Neural cell (in vitro differentiated cells): ENCODE results near the gene SUGCT. TPM values are rescaled to one million over a fixed set of nuclear protein-coding genes. Genes with fewer than 3 reads are reported as not detected.

Experiments
- H2AFZ ChIP-seq: fragments of 200-600, 300-800 bp; sonication (generic), shearing (Covaris generic); 2 replicates; pipeline ENCODE4 v1.6.0; 2014; ENCODE audit warnings: low read depth, mild to moderate bottlenecking, antibody characterized with exemption, low read length, moderate library complexity
- H3F3A ChIP-seq: fragments of 200-600 bp; shearing (Covaris generic); 2 replicates; pipeline ENCODE4 v1.6.1; 2016; ENCODE audit warnings: mild to moderate bottlenecking, moderate library complexity, mixed read lengths, antibody characterized with exemption, low read length; ENCODE audit not compliant: insufficient read depth, poor library complexity, severe bottlenecking
- H3K27ac ChIP-seq: fragments of 200-600, 300-800 bp; sonication (generic), shearing (Covaris generic); 2 replicates; pipeline ENCODE4 v1.5.1; 2014; ENCODE audit warnings: mild to moderate bottlenecking, low read length, moderate library complexity
- H3K27me3 ChIP-seq: fragments of 300-800, 200-600 bp; sonication (generic), shearing (Covaris generic); 2 replicates; pipeline ENCODE4 v1.6.0; 2014; ENCODE audit warnings: mild to moderate bottlenecking, low read depth, low read length, moderate library complexity; ENCODE audit not compliant: insufficient read depth
- H3K36me3 ChIP-seq: fragments of 300-800, 200-600 bp; sonication (generic), shearing (Covaris generic); 2 replicates; pipeline ENCODE4 v1.5.1; 2014; ENCODE audit warnings: mild to moderate bottlenecking, antibody characterized with exemption, low read length, moderate library complexity; ENCODE audit not compliant: insufficient read depth
- H3K4me2 ChIP-seq: fragments of 300-800, 200-600 bp; sonication (generic), shearing (Covaris generic); 2 replicates; pipeline ENCODE4 v1.6.0; 2014; ENCODE audit warnings: mild to moderate bottlenecking, low read length
- H3K4me3 ChIP-seq: fragments of 300-800, 200-600 bp; sonication (generic), shearing (Covaris generic); 2 replicates; pipeline ENCODE4 v1.5.1; 2014; ENCODE audit warnings: mild to moderate bottlenecking, low read length, moderate library complexity
- H3K79me2 ChIP-seq: fragments of 200-600 bp; shearing (Covaris generic); replicated peaks from 2 replicates; pipeline ENCODE4 v1.6.0; 2014; ENCODE audit warnings: mild to moderate bottlenecking, low read length, moderate library complexity; ENCODE audit not compliant: insufficient read depth
- H3K9ac ChIP-seq: fragments of 300-800, 200-600 bp; sonication (generic), shearing (Covaris generic); 2 replicates; pipeline ENCODE4 v1.6.1; 2016; ENCODE audit warnings: mild to moderate bottlenecking, low read length, mixed read lengths
- H3K9me2 ChIP-seq: fragments of 200-600 bp; shearing (Covaris generic); 2 replicates; pipeline ENCODE4 v1.6.1; 2016; ENCODE audit warnings: mild to moderate bottlenecking, low read length, mixed read lengths; ENCODE audit not compliant: insufficient read depth
- H3K9me3 ChIP-seq: fragments of 200-600, 300-800 bp; sonication (generic), shearing (Covaris generic); 2 replicates; pipeline ENCODE4 v1.6.1; 2016; ENCODE audit warnings: mild to moderate bottlenecking, mixed run types, low read length, moderate library complexity, mixed read lengths
- H4K20me1 ChIP-seq: fragments of 200-600 bp; shearing (Covaris generic); 2 replicates; pipeline ENCODE4 v1.6.1; 2016; ENCODE audit warnings: mild to moderate bottlenecking, mixed run types; ENCODE audit not compliant: insufficient read depth
- EP300 ChIP-seq: fragments of 450-650 bp; conservative IDR thresholded peaks from 2 replicates; pipeline ENCODE4 v1.6.1; 2014; ENCODE audit warnings: antibody characterized with exemption, mild to moderate bottlenecking, moderate library complexity; ENCODE audit not compliant: poor library complexity, severe bottlenecking
- EZH2 ChIP-seq: fragments of 200-600, 300-800 bp; shearing (Covaris generic), sonication (generic); IDR thresholded peaks from 2 replicates; pipeline ENCODE4 v1.6.1; 2014; ENCODE audit warnings: antibody characterized with exemption, low read length, borderline replicate concordance, mild to moderate bottlenecking; ENCODE audit not compliant: insufficient read depth, poor library complexity, severe bottlenecking
- MXI1 ChIP-seq: fragments of 450-650 bp; conservative IDR thresholded peaks from 2 replicates; pipeline ENCODE4 v1.6.1; 2014; ENCODE audit warnings: antibody characterized with exemption, mild to moderate bottlenecking; ENCODE audit not compliant: poor library complexity, severe bottlenecking
- POLR2AphosphoS5 ChIP-seq: IDR thresholded peaks from 2 replicates; pipeline ENCODE4 v1.6.1; 2012
- RAD21 ChIP-seq: fragments of 450-650 bp; conservative IDR thresholded peaks from 2 replicates; pipeline ENCODE4 v1.6.1; 2014; ENCODE audit warnings: antibody characterized with exemption, mild to moderate bottlenecking, moderate library complexity
- SMC3 ChIP-seq: fragments of 450-650 bp; conservative IDR thresholded peaks from 2 replicates; pipeline ENCODE4 v1.6.1; 2014; ENCODE audit warnings: antibody characterized with exemption, mild to moderate bottlenecking, moderate library complexity; ENCODE audit not compliant: poor library complexity
- TAF1 ChIP-seq: IDR thresholded peaks from 2 replicates; pipeline ENCODE4 v1.6.1; 2012; ENCODE audit warnings: low read depth
- polyA plus RNA-seq: library from polyadenylated mRNA; depleted of rRNA; stranded (reverse); fragments of >200 nt; gene quantifications from 2 replicates; pipeline ENCODE4 v1.2.3, GENCODE V29; 2014
- TF ChIP-seq, protein P1 (sequence below): fragments of 450-650 bp; IDR thresholded peaks from 2 replicates; pipeline ENCODE4 v1.5.1; 2014; ENCODE audit warnings: antibody characterized with exemption, mild to moderate bottlenecking, moderate library complexity; ENCODE audit not compliant: poor library complexity, severe bottlenecking
- TF ChIP-seq, protein P2 (sequence below): IDR thresholded peaks from 2 replicates; pipeline ENCODE4 v1.6.1; 2012; ENCODE audit warnings: borderline replicate concordance

Gene SUGCT
- polyA plus RNA-seq, 1 donor from 2014 or later, result not detected

DNA sequence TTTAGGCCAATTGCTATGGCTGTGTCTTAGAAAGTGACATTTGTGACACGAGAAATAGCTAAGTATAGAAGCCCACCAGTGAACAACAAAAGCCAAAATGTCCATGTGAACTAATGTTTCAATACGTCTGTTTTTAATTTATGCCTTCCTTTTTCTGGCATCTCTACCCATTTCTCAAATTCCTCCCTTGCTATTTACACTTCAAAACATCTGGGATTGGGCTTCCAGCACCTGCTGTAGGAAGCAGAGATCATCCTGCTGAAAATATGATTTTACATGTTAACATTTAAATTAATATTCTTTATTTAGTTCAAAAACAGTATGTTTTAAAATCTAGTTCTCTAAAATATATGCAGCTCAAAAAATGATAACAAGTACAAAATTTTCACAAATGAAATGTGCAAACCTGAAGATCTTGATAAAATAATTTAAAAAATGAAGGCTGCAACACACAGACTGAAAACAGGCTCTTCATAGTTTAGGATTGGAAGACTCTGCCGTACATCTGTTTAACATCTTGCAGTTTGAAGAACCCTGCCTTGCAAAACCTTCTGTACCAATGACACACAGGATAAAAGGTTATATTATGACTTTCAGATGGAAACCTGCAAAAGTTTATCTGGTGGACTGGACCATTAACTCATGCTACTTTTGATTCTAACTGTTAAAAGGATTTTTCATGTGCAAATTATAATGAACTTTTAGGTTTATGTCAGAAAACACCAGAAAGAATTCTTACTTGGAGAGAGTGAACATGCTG, 408.4 kb downstream of the SUGCT start:
- Histone ChIP-seq H3K4me3 (no peak overlapping the region), H3K4me2 (no peak overlapping the region), H4K20me1 (no peaks in the 10 kb centered on the region), H3K79me2 (no peaks in the 10 kb centered on the region), H3K36me3 (no peaks in the 10 kb centered on the region), H3K9me2 (no peaks in the 10 kb centered on the region), H3K9ac (no peak overlapping the region), H3K27me3 (no peaks in the 10 kb centered on the region), H3K9me3 (no peaks in the 10 kb centered on the region), H2AFZ (no peak overlapping the region), H3K27ac (no peak overlapping the region), H3F3A (no peaks in the 10 kb centered on the region)
- TF ChIP-seq MXI1 (no peak), RAD21 (no peak), TAF1 (no peak), EP300 (no peak), POLR2AphosphoS5 (no peak), SMC3 (no peak), EZH2 (no peak)
- TF ChIP-seq, protein P1, sequence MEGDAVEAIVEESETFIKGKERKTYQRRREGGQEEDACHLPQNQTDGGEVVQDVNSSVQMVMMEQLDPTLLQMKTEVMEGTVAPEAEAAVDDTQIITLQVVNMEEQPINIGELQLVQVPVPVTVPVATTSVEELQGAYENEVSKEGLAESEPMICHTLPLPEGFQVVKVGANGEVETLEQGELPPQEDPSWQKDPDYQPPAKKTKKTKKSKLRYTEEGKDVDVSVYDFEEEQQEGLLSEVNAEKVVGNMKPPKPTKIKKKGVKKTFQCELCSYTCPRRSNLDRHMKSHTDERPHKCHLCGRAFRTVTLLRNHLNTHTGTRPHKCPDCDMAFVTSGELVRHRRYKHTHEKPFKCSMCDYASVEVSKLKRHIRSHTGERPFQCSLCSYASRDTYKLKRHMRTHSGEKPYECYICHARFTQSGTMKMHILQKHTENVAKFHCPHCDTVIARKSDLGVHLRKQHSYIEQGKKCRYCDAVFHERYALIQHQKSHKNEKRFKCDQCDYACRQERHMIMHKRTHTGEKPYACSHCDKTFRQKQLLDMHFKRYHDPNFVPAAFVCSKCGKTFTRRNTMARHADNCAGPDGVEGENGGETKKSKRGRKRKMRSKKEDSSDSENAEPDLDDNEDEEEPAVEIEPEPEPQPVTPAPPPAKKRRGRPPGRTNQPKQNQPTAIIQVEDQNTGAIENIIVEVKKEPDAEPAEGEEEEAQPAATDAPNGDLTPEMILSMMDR, result no peak
- TF ChIP-seq, protein P2, sequence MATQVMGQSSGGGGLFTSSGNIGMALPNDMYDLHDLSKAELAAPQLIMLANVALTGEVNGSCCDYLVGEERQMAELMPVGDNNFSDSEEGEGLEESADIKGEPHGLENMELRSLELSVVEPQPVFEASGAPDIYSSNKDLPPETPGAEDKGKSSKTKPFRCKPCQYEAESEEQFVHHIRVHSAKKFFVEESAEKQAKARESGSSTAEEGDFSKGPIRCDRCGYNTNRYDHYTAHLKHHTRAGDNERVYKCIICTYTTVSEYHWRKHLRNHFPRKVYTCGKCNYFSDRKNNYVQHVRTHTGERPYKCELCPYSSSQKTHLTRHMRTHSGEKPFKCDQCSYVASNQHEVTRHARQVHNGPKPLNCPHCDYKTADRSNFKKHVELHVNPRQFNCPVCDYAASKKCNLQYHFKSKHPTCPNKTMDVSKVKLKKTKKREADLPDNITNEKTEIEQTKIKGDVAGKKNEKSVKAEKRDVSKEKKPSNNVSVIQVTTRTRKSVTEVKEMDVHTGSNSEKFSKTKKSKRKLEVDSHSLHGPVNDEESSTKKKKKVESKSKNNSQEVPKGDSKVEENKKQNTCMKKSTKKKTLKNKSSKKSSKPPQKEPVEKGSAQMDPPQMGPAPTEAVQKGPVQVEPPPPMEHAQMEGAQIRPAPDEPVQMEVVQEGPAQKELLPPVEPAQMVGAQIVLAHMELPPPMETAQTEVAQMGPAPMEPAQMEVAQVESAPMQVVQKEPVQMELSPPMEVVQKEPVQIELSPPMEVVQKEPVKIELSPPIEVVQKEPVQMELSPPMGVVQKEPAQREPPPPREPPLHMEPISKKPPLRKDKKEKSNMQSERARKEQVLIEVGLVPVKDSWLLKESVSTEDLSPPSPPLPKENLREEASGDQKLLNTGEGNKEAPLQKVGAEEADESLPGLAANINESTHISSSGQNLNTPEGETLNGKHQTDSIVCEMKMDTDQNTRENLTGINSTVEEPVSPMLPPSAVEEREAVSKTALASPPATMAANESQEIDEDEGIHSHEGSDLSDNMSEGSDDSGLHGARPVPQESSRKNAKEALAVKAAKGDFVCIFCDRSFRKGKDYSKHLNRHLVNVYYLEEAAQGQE, result no peak

DNA sequence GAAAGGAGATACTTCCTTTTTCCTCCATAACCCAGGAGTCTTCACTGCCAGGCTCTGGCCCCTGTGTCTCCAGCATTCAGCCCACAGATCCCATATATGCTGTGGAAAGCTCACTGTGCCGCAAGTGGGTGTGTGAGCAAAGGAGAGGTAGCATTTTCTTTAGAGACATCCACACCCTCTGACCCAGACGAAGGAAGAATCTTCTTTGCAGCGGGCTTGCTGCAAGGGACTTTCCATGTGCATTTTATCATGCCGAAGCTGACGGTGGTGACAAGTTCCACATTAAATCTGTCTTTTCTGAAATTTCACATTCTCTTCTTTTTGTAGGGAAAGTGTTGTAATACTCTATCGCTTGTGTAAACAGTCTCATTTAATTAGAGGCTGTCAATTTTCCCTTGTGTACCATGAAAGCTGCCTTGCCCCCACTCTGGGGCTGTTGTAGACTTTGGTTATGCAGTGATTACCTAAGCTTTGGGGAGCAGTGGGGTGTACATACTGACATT, 409.5 kb downstream of the SUGCT start:
- no peak for TF ChIP-seq EZH2
- no peak for TF ChIP-seq POLR2AphosphoS5
- TF ChIP-seq RAD21, result no peak
- no peak for TF ChIP-seq EP300
- TF ChIP-seq SMC3, result no peak
- no peak for TF ChIP-seq MXI1
- TF ChIP-seq, protein P1, result no peak
- TF ChIP-seq TAF1, result no peak
- H3K9ac ChIP-seq, result no peak overlapping the region
- no peaks in the 10 kb centered on the region for H3K9me3 ChIP-seq
- no peaks in the 10 kb centered on the region for H3F3A ChIP-seq
- H2AFZ ChIP-seq, result no peak overlapping the region
- H4K20me1 ChIP-seq, result no peaks in the 10 kb centered on the region
- H3K4me3 ChIP-seq, result no peak overlapping the region
- no peaks in the 10 kb centered on the region for H3K36me3 ChIP-seq
- no peaks in the 10 kb centered on the region for H3K9me2 ChIP-seq
- H3K27ac ChIP-seq, result no peak overlapping the region
- H3K27me3 ChIP-seq, result no peaks in the 10 kb centered on the region
- H3K4me2 ChIP-seq, result no peak overlapping the region
- no peaks in the 10 kb centered on the region for H3K79me2 ChIP-seq
